Duodenal mucosa (tissue), 2 donors: ENCODE measurements around the gene TTLL10.

Source experiments
- H3K27ac ChIP-seq: one replicate; pipeline ENCODE4 v1.7.0; 2013; ENCODE audit warnings: low read depth, low read length
- H3K27me3 ChIP-seq, 2 donors: one replicate each; pipeline ENCODE4 v1.7.0; 2013; ENCODE audit warnings: low read length in 2 of 2, control low read depth in 1 of 2; ENCODE audit not compliant: insufficient read depth in 2 of 2, control insufficient read depth in 1 of 2
- H3K36me3 ChIP-seq, 2 donors: one replicate each; pipeline ENCODE4 v1.7.0; 2013; ENCODE audit warnings: low read length in 2 of 2, control low read depth in 1 of 2; ENCODE audit not compliant: insufficient read depth in 2 of 2, control insufficient read depth in 1 of 2
- H3K4me1 ChIP-seq, 2 donors: one replicate each; pipeline ENCODE4 v1.7.0; 2013; ENCODE audit warnings: low read length in 2 of 2, control low read depth in 1 of 2; ENCODE audit not compliant: insufficient read depth in 2 of 2, control insufficient read depth in 1 of 2
- H3K4me3 ChIP-seq, 2 donors: one replicate each; pipeline ENCODE4 v1.7.0; 2013; ENCODE audit warnings: low read length in 2 of 2, low read depth in 1 of 2
- H3K9ac ChIP-seq, 2 donors: one replicate each; pipeline ENCODE4 v1.7.0; 2013; ENCODE audit warnings: low read length in 2 of 2, low read depth in 1 of 2
- H3K9me3 ChIP-seq, 2 donors: one replicate each; pipeline ENCODE4 v1.7.0; 2013; ENCODE audit warnings: low read length in 2 of 2, control low read depth in 1 of 2; ENCODE audit not compliant: control insufficient read depth in 1 of 2

The TTLL10 gene

GRCh38 chr1:1241588-1242219 is 68.0 kb downstream of the TTLL10 start:
- no peak overlapping the region for H3K27ac ChIP-seq
- H3K9ac ChIP-seq: no peak overlapping the region
- H3K9me3 ChIP-seq: no peaks in the 10 kb centered on the region
- H3K4me3 ChIP-seq: no peak overlapping the region
- H3K4me1 ChIP-seq: peaks cover 7 to 19% of the 10 kb centered on the region in 2 donors
- H3K27me3 ChIP-seq: peaks cover 27 to 36% of the 10 kb centered on the region in 2 donors
- H3K36me3 ChIP-seq: no peaks in the 10 kb centered on the region

DNA sequence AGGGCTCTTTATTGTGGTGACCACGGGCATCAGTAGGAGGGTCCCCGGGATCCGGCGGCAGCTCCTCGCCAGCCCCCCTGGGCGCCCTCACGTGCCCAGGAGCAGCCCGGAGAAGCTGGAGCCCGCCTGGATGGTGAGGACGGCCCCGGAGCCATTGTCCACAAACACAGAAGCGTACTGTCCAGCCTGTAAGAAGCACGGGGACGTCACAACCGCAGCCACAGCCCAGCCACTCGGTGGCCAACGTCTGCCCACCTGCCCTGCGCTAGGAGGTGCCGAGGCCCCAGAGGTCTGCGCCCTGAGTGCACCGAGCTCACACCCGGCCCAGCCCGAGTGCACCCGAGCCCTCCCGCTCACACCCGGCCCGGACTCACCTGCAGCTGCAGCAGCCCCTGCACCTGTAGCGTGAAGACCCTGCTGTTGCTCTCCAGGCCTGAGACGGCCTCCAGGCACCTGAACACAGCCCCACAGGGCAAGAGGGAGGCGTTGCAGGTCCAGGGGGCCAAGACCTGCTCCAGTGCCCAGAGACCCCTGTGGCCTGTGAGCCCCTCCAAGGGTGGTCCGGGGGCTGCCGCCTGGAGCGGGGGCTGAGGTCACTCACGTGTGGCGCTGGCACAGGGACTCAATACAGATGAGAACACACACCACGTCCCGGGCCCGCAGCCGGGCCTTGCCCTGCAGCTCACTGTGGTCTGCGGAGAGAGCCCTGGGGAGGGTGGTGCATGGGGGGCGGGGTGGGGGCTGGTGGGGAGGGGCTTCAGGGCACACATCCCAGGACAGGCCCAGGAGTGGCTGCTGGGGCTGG is 69.0 kb downstream of the TTLL10 start:
- no peak overlapping the region for H3K4me3 ChIP-seq
- no peaks in the 10 kb centered on the region for H3K9me3 ChIP-seq
- no peak overlapping the region for H3K27ac ChIP-seq
- H3K9ac ChIP-seq: no peak overlapping the region
- no peaks in the 10 kb centered on the region for H3K36me3 ChIP-seq
- H3K4me1 ChIP-seq: peaks cover 3 to 9% of the 10 kb centered on the region in 2 donors
- H3K27me3 ChIP-seq: peaks cover 25 to 33% of the 10 kb centered on the region in 2 donors

GRCh38 chr1:1243266-1243660 is 69.6 kb downstream of the TTLL10 start:
- Histone ChIP-seq H3K9ac (no peak overlapping the region), H3K9me3 (no peaks in the 10 kb centered on the region), H3K4me1 (peaks cover 0 to 3% of the 10 kb centered on the region in 2 donors), H3K36me3 (no peaks in the 10 kb centered on the region), H3K27me3 (peaks cover 21 to 30% of the 10 kb centered on the region in 2 donors), H3K4me3 (no peak overlapping the region), H3K27ac (no peak overlapping the region)

GRCh38 chr1:1243807-1244191 is 70.1 kb downstream of the TTLL10 start:
- Histone ChIP-seq H3K27ac (no peak overlapping the region), H3K4me1 (no peaks in the 10 kb centered on the region), H3K27me3 (peaks cover 16 to 26% of the 10 kb centered on the region in 2 donors), H3K9me3 (no peaks in the 10 kb centered on the region), H3K9ac (peak overlapping the region in 1 of 2 donors; percentile 32), H3K4me3 (peak overlapping the region; percentile 43 to 46), H3K36me3 (no peaks in the 10 kb centered on the region)

- peak overlapping the region; percentile 43 to 46 for H3K4me3 ChIP-seq
- H3K9ac ChIP-seq: peak overlapping the region in 1 of 2 donors; percentile 32
- peaks cover 11 to 25% of the 10 kb centered on the region in 2 donors for H3K27me3 ChIP-seq
- H3K4me1 ChIP-seq: no peaks in the 10 kb centered on the region
- H3K36me3 ChIP-seq: no peaks in the 10 kb centered on the region
- no peaks in the 10 kb centered on the region for H3K9me3 ChIP-seq
- no peak overlapping the region for H3K27ac ChIP-seq
Measured at GRCh38 chr1:1244192-1244811, 70.6 kb downstream of the TTLL10 start.

- Histone ChIP-seq H3K36me3 (no peaks in the 10 kb centered on the region), H3K4me1 (no peaks in the 10 kb centered on the region), H3K9me3 (no peaks in the 10 kb centered on the region), H3K4me3 (no peak overlapping the region), H3K27ac (no peak overlapping the region), H3K27me3 (peaks cover under 1 to 18% of the 10 kb centered on the region in 2 donors), H3K9ac (no peak overlapping the region)
Measured at GRCh38 chr1:1245178-1245816, 71.6 kb downstream of the TTLL10 start.

DNA sequence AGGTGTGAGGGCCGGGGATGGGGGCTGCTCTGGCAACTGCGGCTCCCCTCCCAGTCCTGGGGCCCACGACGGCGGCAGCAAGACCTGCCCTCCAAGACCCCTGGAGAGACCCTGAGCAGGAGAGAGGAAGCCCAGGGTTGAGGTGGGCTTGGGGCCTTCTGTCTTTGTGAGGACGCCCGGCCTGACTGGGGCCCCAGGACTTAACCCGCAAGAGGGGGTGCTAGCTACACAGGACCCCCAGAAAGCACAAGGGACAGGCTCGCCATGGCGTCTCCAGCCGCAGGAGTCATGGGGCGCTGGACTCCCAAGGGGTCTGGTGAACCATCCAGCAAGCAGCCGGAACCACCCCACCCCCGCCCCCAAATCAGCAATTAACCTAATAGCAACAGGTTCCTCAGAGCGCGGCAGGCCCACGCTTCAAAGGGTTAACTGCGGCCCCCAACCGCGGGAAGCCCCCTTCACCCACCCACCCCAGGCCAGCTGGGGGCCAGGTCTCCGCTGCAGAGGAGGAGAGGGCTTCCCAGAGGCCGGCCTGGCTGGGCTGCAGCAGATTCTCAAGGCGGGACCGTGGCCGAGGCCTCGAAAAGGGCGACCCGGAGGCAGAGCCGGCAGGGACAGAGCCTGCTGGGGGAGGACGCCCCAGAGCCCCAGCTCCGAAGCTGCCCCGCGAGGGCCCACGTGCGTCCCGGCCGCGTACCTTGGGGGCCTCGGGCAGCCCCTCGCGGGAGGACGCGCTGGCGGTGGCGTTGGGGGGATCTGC is 72.3 kb downstream of the TTLL10 start:
- Histone ChIP-seq H3K4me3 (no peak overlapping the region), H3K9ac (no peak overlapping the region), H3K9me3 (no peaks in the 10 kb centered on the region), H3K4me1 (peaks cover 0 to 3% of the 10 kb centered on the region in 2 donors), H3K27ac (no peak overlapping the region), H3K36me3 (no peaks in the 10 kb centered on the region), H3K27me3 (peaks cover 0 to 18% of the 10 kb centered on the region in 2 donors)

- H3K4me1 ChIP-seq: peaks cover 0 to 3% of the 10 kb centered on the region in 2 donors
- no peak within 1 kb of the TSS for H3K4me3 ChIP-seq
- no peaks in the 10 kb centered on the region for H3K9me3 ChIP-seq
- H3K36me3 ChIP-seq: no peaks in the 10 kb centered on the region
- H3K9ac ChIP-seq: no peak within 1 kb of the TSS
- H3K27ac ChIP-seq: no peak within 1 kb of the TSS
- peaks cover 0 to 18% of the 10 kb centered on the region in 2 donors for H3K27me3 ChIP-seq
Measured at GRCh38 chr1:1246577-1247340, 73.1 kb downstream of the TTLL10 start, which contains the start of gene C1QTNF12. TSS of gene C1QTNF12 (minus strand) at chr1:1246722. CDS start at chr1:1246690, 32 bp downstream.

DNA sequence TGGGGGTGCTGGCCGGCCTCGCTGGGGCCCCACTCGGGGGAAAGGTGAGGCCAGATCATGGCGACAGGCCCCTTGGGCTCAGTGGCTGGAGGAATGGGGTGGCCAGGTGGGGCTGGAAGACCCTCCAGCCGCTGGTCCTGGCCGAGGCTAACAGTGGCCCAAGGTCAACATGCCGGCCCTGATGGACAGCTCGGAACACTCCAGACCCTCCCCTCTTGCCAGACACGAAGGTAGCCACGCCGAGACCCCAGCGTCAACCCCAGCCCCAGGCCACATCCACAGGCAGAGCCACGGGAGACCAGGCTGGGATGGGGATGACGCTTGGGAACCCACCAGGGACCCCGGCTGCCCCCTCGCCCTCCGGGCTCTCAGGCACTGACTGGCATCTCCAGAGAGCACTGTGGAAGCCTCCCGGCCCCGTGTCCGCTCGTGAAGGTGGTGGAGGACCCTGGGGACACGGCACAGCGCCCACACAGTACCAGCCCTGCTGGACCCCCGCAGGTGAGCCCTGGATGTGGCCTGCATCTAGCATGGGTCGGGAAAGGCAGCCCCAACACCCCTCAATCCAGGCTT is 73.7 kb downstream of the TTLL10 start:
- H3K9me3 ChIP-seq: no peaks in the 10 kb centered on the region
- H3K27ac ChIP-seq: no peak overlapping the region
- no peak overlapping the region for H3K9ac ChIP-seq
- H3K36me3 ChIP-seq: peaks cover under 1% of the 10 kb centered on the region in 2 donors
- no peak overlapping the region for H3K4me3 ChIP-seq
- peaks cover 0 to 18% of the 10 kb centered on the region in 2 donors for H3K27me3 ChIP-seq
- H3K4me1 ChIP-seq: peaks cover 0 to 3% of the 10 kb centered on the region in 2 donors
